ENCODE measurements around the gene MVB12A.

MVB12A gene

DNA sequence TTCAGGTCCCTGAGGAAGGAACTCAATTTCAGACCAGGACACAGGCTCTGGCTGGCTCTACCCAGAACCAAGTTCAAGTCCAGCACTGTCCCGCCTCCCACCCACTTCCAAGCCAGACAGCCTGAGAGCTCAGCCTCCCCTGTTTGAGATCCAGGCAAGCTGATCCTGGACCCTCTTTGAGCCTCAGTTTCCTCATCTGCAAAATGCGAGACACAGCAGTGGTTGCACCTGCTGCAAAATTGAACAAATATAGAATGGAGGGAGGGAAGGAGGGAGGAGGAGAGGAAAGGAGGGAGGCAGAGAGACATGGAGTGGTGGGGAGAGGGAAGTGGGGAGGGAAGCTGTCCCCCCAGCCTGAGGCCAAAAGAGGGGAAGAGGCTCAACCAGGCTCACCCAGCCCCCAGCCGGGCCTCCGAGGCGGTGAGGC is 27.9 kb downstream of the MVB12A start:
- no peak for TF ChIP-seq ZNF274 (IDR thresholded peaks at IDR 0.05; ENCODE audit: low read depth, low read length)
- H3K4me3 ChIP-seq (ENCODE audit: low read length), result no peak overlapping the region

DNA sequence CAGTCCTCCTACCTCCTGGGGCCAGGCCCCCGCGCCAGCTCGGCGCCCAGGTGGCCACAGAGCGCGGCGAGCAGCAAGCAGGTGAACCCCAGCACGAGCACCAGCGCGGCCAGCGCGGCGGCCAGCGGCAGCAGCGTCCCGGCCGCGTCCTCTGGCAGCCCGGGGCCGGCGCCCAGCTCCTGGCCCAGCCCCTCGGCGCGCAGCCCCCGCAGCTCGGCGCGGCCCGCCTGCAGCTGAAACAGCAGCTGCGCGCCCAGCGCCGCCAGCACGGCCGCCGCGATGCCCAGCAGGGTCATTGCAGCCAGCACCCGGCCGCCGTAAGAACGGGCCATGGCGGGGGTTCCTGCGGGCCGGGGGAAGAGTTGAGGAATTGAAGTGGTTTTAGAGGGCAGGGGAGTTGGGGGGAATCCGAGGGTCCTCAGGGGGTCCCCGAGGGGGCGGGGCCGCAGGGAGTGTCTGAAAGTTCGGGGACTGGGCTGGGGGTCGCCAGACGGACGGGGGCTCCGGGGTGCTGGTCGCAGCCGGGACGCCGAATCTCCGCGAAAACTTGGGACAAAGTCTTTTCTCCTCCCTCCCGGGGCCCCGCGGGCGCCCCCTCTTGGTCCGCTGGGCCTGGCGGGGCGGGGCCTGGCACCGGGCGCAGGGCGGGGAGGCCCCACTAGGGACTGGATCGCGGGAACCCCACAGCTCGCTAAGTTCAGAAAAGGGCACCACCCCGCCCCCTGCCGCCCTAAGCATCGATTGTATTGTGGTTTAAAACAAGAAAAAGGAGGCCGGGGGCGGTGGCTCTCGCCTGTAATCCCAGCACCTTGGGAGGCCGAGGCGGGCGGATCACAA is 28.5 kb downstream of the MVB12A start, which contains the start of gene TMEM221:
Gene TMEM221 (minus strand): TSS at position 538 of the 837 bp plus-strand sequence. CDS start 206 bp downstream, at position 332.
- no peak within 1 kb of the TSS for H3K4me3 ChIP-seq (ENCODE audit: low read length)
- no peak for TF ChIP-seq ZNF274 (IDR thresholded peaks at IDR 0.05; ENCODE audit: low read depth, low read length)

DNA sequence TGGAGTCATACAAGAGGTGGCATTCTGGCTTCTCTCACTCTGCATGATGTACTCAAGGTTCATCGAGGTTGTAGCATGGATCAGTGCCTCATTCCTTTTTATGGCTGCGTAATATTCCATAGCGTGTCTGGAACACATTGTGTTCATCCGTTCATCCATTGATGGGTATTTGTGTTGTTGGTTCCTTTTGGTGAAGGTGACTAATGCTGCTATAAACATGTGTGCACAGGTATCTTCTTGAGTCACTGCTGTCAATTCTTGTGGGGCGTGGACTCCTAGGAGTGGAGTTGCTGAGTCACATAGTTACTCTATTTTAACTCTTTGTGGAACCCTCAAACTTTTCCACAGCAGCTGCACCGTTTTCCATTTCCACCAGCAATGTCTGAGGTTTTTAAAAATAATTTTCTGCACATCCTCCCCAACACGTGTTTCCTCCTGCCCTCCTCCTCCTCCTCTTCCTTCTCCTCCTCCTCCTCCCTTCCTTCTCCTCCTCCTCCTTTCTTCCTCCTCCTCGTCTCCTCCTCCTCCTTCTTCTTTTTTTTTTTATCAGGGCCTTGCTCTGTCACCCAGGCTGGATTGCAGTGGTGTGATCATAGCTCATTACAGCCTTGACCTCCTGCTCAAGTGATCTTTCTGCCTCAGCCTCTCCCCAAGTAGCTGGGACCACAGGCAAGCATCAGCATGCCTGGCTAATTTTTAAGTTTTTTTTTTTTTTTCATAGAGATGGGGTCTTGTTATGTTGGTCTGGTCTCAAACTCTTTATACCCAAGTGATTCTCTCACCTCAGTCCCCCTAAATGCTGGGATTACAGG is 30.6 kb downstream of the MVB12A start:
- no peak for TF ChIP-seq ZNF274 (IDR thresholded peaks at IDR 0.05; ENCODE audit: low read depth, low read length)
- H3K4me3 ChIP-seq (ENCODE audit: low read length), result no peak overlapping the region

GRCh38 chr19:17451820-17452219 is 32.0 kb downstream of the MVB12A start:
- H3K4me3 ChIP-seq (ENCODE audit: low read length), result no peak overlapping the region
- no peak for TF ChIP-seq ZNF274 (IDR thresholded peaks at IDR 0.05; ENCODE audit: low read depth, low read length)

DNA sequence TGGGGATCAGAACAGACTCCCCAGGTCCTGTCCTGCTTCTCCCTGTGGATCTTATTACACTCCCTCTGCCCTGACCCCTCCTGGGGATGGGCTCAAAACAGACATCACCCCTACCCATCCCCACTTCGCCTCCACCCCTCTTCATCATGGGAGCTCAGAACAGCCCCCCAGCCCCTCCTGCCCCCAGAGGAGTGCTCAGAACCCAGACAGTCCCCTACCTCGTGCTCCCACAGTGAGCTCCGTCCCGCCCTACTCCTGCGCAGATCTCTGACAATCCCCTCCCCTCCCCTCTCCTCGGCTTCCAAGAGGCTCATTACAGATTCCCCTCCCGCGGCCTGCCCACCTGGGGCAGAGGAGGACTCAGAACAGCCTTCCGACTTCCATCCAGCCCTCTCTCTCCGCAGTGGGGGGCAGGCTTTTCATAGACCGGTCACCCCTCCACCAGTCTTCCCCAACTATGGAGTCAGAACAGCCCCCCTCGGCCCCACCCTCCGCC is 34.8 kb downstream of the MVB12A start:
- no peak overlapping the region for H3K4me3 ChIP-seq (ENCODE audit: low read length)
- TF ChIP-seq ZNF274 (IDR thresholded peaks at IDR 0.05; ENCODE audit: low read depth, low read length), result no peak

DNA sequence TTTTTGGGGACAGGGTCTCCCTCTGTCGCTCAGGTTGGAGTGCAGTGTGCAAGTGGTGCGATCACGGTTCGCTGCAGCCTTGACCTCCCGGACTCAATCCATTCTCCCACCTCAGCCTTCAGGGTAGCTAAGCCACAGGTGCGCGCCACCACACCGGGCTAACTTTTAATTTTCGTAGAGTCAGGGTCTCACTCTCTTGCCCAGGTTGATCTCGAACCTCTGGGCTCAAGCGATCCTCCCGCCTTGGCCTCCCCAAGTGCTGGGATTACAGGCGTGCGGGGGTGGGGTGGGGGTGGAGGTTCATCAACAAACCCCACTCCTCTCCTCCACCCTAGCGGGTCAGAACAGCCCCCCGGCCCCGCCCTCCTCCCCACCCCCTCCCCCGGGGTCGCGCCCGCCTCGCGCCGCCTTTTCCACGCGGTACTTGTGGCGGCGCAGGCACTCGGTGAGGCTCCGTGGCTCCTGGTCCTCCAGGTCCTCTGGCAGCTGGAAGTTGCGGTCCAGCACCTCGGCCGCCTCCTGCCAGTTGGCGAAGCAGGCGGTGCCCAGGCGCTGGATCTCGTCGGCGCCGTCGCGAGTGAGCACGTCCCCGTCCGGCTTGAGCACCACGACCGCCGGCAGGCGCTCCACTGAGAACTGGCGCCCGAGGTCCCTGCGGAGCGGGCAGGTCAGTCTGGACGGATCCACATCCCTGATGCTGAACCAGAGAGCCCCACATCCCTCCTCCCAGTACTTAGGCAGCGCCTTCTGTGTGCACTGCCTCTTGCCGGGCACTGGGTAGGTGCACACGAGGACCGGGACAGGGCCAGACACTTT is 35.7 kb downstream of the MVB12A start:
- TF ChIP-seq ZNF274 (IDR thresholded peaks at IDR 0.05; ENCODE audit: low read depth, low read length), result no peak
- no peak overlapping the region for H3K4me3 ChIP-seq (ENCODE audit: low read length)

GRCh38 chr19:17456127-17456526 is 36.3 kb downstream of the MVB12A start:
- TF ChIP-seq ZNF274 (IDR thresholded peaks at IDR 0.05; ENCODE audit: low read depth, low read length), result no peak
- H3K4me3 ChIP-seq (ENCODE audit: low read length), result no peak overlapping the region

GRCh38 chr19:17457616-17458015 is 37.8 kb downstream of the MVB12A start:
- no peak for TF ChIP-seq ZNF274 (IDR thresholded peaks at IDR 0.05; ENCODE audit: low read depth, low read length)
- H3K4me3 ChIP-seq (ENCODE audit: low read length), result no peak overlapping the region

DNA sequence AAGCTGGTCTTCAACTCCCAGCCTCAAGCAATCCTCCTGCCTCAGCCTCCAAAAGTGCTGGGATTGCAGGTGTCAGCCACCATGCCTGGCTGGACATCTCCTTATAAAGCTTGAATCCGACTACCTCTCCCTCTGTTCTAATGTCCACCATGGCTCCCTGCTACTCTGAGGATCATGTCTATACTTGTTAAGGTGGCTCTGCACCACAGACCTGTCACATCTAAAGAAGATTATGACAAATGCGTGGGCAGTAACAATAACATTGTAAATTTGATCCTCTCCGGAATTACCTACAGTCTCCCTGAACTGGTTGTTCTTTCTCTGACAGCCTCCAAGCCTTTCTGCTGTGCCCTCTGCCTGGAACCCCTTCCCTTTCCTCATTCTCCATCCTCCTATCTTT is 39.1 kb downstream of the MVB12A start:
- TF ChIP-seq ZNF274 (IDR thresholded peaks at IDR 0.05; ENCODE audit: low read depth, low read length), result no peak

DNA sequence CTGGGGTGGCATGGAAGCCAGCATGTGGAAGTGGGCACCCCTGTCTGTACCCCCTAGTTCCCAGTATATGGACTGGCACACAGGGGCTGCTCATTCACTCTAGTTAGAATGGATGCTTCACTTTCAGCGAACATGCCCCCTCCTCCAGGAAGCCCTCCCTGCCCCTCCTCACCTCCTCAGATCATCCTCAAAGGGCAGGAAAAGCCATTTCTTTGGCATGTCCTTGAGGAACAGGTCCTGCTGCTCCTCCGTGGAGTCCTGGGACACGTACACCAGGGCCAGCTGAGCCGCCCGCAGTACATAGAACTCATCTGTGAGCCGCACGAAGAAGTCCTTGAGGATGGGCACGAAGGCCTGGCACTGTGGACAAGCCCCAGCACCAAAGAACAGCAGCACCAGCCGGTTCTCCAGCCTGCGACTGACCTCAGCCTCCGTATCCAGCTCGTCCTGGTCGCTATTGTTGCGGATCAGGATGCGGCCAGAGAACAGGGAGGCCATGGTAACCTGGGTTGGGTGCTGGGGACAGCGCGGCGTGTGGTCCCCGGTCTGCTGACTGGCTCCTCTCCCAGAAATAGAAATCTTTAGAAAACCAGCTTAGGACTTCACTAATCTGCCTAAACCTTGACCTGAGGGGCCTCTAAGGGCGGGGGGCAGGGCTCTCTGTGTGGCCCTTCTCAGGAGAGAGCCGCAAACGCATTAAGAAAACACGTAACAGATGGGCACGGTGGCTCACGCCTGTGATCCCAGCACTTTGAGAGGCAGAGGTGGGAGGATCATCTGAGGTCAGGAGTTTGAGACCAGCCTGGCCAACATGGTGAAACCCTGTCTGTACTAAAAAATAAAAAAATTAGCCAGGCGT is 40.8 kb downstream of the MVB12A start, which contains the start of gene NXNL1:
Gene NXNL1 (minus strand): TSS at position 555 of the 859 bp plus-strand sequence. CDS start 57 bp downstream, at position 498.
- H3K4me3 ChIP-seq (ENCODE audit: low read length), result no peak within 1 kb of the TSS
- TF ChIP-seq ZNF274 (IDR thresholded peaks at IDR 0.05; ENCODE audit: low read depth, low read length), result no peak

More for the DNA sequence above, 39.1 kb downstream of the MVB12A start:
- no peak overlapping the region for H3K4me3 ChIP-seq (ENCODE audit: low read length)

DNA sequence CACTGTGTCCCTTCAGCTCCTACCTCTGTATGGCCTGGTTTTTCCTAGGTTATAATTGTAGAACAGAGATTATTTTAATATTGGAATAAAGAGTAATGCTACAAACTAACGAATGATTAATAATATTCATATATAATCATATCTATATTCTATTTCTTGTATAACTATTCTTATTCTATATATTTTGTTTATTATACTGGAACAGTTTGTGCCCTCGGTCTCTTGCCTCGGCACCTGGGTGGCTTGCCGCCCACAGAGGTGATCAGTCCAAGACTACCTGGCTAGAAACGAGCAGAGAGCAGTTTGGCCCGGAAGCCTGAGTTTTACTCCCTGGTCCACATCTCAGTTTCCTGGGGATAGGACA is 46.6 kb downstream of the MVB12A start:
- H3K4me3 ChIP-seq (ENCODE audit: low read length), result no peak overlapping the region
- TF ChIP-seq ZNF274 (IDR thresholded peaks at IDR 0.05; ENCODE audit: low read depth, low read length), result no peak

- no peak overlapping the region for H3K4me3 ChIP-seq (ENCODE audit: low read length)
- no peak for TF ChIP-seq ZNF274 (IDR thresholded peaks at IDR 0.05; ENCODE audit: low read depth, low read length)
These were observed 47.8 kb downstream of the MVB12A start for GRCh38 chr19:17467471-17468301.
